Muscle of arm (tissue), 14 donors: ENCODE data around the gene ZP2. TPM values are rescaled to one million over a fixed set of nuclear protein-coding genes. Genes with fewer than 3 reads are reported as not detected.
"Not testable (repeated sequence)": the region's sequence is repeated elsewhere in the genome, so short reads cannot be mapped to it uniquely, and the experiment has no call there.

Experiments
- DNase-seq: peaks from one replicate; pipeline ENCODE4 v3.0.0-alpha.2; 2013
- long read RNA-seq, 11 donors: transcript quantifications; one replicate each; lab custom pipeline, GENCODE V29; 2026
- polyA plus RNA-seq, 12 donors: library from polyadenylated mRNA; unstranded; fragments of 120-200 nt; gene quantifications; one replicate each; pipeline ENCODE4 v1.2.1, GENCODE V29; 2013; ENCODE audit not compliant: insufficient read length in 12 of 12

ZP2 gene
- under 1 TPM in 9 of 12 donors, not detected in 3; 0.08 to 0.75 (median 0.27) TPM for polyA plus RNA-seq
- long read RNA-seq, donor 1: 0 reads
- long read RNA-seq, donor 2: 0 reads
- long read RNA-seq, donor 3: 0 reads
- long read RNA-seq, donor 4: 0 reads
- long read RNA-seq, donor 5: 0 reads
- long read RNA-seq, donor 6: 0 reads
- long read RNA-seq, donor 7: 0 reads
- long read RNA-seq, donor 8: 0 reads
- long read RNA-seq, donor 9: 0 reads
- long read RNA-seq, donor 10: 0 reads
- long read RNA-seq, donor 11: 0 reads

DNA sequence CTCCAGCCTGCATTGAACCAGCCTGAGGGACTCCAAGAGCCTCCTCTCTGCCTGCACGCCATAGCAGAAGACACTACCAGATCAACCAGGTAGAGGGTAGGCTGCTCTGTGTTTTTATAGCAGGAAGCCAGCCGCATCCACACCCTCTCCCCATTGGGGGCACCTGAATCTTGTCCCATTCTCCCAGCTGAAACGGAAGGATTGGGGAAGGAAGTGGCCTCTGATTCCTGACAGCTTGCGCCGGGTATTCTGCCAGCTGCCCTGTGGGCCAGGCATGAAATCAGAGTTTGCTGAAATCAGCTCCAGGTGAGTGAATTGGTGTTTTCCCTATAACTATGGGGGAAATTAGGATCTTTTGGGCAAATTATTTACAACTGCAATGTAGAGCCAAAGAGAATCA, at the start of gene ZP2:
Gene ZP2 (minus strand): TSS at position 89 of the 400 bp plus-strand sequence. CDS start 27 bp downstream, at position 62.
- no peak for DNase-seq

GRCh38 chr16:21257284-21257683, 45.9 kb upstream of the ZP2 start:
- no peak for DNase-seq

DNA sequence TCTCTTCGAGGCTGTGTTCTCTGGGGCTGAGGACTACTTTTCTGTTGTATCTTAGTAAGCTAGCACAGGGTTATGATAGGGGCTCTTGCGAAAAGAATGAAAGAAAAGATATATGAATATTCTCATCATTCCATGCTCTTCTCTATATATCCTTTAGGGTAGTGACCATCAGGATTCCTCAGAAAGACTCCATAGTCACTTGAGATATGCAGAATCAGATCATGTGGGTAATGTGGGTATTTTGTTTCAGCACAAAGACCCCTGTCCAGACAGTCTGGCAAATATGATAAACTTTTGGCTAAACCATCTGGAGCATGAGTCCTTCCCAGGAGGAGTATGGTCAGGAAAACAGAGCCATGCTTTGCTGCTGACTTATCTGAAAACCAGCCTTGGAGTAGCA, 45.3 kb upstream of the ZP2 start:
- no peak for DNase-seq

DNA sequence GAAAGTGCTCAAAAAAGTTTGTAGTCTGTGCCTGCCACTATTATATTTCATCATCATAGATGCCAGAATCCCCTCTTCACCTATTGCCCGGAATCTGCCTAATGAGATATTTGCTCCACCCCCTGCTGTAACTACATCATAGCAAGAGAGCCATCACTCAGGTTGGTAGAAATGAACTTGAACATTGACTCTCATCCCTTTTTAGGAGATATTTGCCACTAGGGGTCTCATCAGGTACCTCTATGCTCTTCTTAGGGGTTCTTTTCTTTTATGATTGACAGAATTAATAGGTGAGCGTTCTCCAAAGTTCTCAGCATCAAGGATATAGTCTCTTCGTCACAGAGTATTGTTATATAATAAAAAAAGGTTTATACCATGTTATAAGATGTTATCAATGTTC, 42.1 kb upstream of the ZP2 start:
- DNase-seq: no peak

DNA sequence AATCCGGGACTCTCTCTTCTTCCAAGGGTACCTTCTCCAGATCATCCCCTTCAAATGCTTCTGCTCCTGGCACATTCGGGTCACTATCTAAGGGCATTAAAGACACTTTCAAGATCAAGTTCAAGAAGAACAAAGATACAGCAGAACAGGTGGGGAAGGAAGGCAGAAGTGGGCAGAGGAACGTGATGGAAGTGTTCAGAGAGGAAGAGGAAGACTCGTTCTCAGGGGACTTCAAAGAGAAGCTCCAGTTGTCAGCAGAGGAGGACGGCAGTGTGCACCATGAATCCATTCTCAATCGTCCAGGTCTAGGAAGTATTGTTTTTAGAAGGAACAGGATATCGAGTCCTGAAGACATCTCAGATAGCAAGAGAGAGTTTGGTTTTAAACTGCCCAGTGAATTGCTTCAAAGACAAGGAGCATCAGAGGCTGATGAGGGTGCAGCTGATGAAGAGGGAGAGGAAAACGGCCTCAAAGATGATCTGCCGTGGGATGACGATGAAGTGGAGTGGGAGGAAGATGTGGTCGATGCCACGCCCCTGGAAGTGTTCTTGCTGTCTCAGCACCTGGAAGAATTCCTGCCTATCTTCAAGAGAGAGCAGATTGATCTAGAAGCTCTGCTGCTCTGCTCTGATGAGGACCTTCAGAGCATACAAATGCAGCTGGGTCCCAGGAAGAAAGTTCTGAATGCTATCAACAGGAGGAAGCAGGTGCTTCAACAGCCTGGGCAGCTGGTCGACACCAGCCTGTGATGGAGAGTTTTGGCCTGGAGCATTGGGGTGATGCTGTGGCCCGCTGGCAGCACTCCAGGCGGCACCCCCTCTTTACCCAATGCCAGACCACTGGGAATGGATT, 38.9 kb upstream of the ZP2 start:
- no peak for DNase-seq

GRCh38 chr16:21248179-21248578, 36.8 kb upstream of the ZP2 start:
- DNase-seq: not testable (repeated sequence)

- DNase-seq: no peak
Observed at GRCh38 chr16:21244518-21245215, 33.3 kb upstream of the ZP2 start.

DNA sequence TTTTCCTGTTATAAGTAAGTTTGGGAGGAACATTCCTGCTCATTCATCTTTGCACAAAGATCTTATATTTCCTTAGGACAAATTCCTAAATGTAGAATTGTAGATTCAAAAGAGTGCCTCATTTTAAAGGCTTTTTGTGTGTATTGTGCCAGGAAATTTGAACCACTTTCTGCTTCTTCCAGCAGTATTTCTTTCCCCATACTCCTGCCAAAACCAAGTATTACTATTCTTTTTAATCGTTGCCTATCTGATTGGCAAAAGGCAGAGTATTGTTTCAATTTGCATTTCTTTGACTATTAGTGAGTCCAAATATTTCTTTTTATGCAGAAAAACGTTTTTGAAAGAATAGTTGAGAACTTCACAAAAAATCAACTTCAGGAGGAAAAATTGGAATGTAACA, 31.4 kb upstream of the ZP2 start:
- no peak for DNase-seq

GRCh38 chr16:21239646-21240045, 28.3 kb upstream of the ZP2 start:
- DNase-seq: no peak

DNA sequence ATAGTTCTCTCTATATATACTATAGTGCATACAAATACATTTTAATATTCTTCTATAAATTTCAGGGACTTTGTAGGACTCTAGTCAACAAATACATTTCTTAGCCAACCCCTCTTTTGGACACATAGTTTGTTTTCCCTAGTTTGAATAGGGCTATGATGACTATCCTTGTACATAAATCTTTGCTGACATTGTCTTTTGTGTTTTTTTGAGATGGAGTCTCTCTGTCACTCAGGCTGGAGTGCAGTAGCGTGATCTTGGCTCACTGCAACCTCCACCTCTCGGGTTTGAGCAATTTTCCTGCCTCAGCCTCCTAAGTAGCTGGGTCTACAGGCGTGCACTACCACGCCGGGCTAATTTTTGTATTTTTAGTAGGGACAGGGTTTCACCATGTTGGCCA, 25.5 kb upstream of the ZP2 start:
- no peak for DNase-seq

GRCh38 chr16:21235199-21235585, 23.8 kb upstream of the ZP2 start:
- DNase-seq: no peak

DNA sequence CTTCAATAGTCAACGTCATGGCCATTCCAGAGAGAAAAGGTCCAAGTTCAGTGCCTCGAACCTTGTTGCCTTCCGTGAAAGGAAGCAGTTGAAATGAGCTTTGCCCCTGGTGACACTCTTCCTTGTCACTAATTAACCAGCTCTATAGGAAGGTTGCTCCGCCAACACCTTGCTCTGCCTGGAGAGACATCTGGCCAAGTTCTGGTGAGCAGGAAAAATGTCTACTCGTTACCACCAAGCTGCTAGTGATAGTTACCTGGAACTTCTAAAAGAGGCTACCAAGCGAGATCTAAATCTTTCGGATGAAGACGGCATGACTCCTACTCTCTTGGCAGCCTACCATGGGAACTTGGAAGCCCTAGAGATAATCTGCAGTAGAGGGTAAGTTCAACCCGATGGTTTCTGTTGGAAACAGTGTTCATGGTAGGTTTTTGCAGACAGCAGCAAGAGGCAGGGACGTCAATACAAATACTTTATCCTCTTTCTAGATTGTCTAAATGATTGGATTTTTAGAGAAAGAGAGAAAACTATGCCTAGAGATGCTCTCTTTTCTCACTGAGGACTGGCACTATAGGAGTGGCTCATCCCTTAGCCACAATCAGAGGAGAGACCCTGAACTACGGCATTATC, 22.3 kb upstream of the ZP2 start, which contains the start of gene ANKS4B:
Gene ANKS4B (plus strand): TSS at position 179 of the 630 bp plus-strand sequence. CDS start 39 bp downstream, at position 218.
- DNase-seq: no peak

- no peak for DNase-seq
Observed at GRCh38 chr16:21233045-21233520, 21.7 kb upstream of the ZP2 start.

DNA sequence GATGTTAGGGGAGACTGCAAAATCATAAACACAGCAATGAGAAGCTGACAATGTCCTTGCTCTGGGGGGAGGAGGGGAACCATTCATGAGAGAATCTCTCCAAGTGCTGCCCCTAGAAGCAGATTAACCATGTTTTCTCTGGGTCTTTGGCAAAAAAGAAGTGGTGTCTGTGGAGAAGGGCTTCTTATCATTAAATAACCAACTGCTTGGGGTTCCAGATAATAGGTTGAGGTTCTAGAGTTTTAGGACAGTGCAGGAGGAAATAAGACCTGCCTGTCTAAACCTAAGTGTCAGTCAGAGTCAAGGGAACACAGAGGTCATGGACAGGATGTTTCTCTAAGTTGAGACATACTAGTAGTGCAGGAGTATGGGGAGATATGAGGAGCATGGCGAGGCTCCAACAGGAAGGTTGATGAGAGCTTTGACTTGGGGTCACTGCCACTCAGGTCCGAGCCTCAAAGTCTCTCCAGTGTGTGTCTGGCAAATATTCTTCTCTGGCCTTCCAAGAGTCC, 17.0 kb upstream of the ZP2 start:
- no peak for DNase-seq

DNA sequence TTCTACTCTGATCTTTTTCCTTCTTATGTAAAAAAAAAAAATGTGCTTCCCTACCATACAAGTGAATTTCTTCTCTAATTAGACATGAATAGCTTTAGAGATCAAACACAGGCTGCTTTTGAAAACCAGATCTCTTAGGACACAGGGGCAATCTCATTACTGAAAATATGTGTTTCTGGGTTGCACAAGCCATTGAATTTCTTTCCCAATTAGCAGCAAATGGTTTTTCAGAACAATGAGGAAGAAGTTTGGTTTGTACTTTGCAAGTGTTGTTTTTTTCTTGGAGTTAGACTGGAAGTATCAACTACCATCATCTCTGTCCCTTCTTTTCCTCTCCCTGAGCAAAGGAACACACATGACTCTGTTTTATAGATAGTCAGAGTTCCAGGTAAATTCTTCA, 16.5 kb upstream of the ZP2 start:
- no peak for DNase-seq

DNA sequence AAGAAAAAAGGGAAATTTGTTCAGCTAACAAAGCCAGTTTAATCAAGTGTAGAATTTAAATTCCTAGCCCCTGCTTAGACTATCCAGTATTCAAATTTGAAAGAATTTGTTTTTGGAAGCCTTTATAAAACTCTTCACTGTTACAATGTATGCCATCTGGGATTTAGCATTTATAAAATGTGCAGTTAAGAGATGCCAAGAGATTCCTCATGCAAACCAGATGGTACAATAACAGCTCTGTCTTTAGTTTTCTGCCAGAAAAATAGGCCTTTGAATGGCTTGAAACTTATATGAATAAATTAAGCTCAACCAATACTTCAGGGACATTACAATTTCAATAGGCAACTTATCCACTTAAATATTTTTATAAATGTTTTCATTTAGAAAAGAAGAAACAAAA, 15.4 kb upstream of the ZP2 start:
- DNase-seq: peak; percentile 4

GRCh38 chr16:21224800-21225199, 13.4 kb upstream of the ZP2 start:
- no peak for DNase-seq

DNA sequence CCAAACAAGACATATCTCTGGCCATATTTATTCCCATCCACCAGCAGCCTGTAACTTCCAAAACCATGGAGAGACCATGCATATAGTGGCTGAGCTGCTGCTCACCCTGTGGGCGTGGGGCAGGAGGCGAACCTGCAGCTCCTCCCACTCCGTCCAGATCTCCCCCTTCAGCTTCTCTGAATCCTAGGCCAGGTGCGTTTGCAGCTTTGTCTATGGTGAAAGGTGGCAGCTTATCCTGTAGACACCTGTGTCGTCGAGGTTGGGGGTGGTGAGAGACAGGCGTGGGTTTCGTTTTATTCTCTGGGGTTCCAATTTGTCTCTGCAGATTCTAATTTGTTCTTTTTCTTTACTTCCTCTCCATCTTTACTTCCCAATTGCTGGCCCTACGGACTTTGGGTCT, 12.4 kb upstream of the ZP2 start:
- DNase-seq: no peak

GRCh38 chr16:21222495-21223337, 11.3 kb upstream of the ZP2 start:
- no peak for DNase-seq

- no peak for DNase-seq
Observed at GRCh38 chr16:21219551-21219950, 8.2 kb upstream of the ZP2 start.

GRCh38 chr16:21218153-21218552, 6.8 kb upstream of the ZP2 start:
- no peak for DNase-seq
